GM18498 (cell line): Measurements from ENCODE around the gene WWOX.

Experiments
- ATAC-seq: cut with Tn5 transposase; IDR thresholded peaks from one replicate; pipeline ENCODE4 v1.9.1; 2021; ENCODE audit warnings: mild to moderate bottlenecking, moderate library complexity; ENCODE audit not compliant: unreplicated experiment

The WWOX gene

DNA sequence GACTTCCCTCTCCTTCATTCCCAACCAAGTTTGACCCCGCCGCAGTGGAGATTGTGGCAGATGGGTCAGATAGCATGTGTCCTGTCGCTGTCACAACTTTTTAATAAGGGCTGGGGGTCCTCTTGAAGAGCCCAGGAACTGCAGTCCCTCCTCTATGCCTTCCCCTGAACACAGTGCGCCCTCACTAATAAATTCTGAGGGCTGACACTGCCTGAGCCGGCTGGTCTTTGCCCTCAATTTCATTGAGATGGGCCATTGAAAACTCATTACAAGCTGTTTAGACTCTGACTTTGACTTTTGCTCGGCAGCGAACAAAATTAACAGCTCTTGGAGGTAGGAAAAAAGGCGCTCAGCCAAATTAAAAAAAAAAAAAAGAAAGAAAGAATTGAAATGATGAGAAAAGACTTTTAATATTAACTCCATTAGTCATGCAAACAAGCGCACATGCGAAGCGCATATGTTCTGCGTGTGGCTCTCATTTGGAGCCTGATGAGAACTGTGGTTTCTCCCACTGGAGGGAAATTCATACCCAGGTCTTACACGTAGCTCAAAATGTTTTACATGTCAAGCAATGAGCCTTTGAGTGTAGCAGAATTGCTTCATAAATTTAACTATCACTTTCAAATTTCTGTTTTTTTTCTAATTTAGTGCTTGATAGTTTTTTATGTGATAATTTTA lies 704.7 kb downstream of the WWOX start:
- no peak for ATAC-seq

DNA sequence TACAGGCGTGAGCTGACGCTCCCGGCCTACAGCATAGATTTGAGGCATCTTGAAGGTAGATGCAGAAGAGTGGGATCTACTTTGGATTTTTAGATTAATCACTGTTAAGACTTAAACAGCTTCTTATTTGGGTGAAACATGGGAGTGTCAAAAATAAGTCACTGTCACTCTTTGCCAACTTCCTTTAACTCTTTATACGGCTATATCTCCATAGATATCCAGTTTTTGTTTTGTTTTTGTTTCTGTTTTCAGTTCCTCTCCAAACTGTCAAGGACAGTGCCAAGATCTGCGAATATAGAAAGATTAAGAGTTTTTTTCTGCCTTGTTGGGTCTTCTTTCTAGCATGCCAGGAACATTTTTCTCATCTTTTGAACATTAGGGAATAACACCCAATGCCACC lies 706.1 kb downstream of the WWOX start:
- ATAC-seq, result no peak

DNA sequence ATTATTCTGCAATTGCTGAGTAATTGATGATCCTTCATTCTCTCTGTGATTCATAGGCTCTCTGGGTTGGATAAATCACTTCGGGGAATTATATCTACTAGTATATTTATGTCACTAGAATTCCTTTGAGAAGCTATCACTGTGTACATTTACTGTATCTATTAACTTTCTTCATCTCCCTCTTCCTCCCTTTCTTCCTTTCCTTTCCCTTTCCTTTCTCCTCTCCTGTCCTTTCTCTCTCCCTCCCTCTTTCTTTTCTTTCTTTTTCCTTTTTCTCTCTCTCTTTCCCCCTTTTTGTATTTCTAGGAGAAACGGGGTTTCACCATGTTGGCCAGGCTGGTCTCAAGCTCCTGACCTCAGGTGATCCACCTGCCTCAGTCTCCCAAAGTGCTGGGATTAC lies 711.8 kb downstream of the WWOX start:
- ATAC-seq, result no peak

DNA sequence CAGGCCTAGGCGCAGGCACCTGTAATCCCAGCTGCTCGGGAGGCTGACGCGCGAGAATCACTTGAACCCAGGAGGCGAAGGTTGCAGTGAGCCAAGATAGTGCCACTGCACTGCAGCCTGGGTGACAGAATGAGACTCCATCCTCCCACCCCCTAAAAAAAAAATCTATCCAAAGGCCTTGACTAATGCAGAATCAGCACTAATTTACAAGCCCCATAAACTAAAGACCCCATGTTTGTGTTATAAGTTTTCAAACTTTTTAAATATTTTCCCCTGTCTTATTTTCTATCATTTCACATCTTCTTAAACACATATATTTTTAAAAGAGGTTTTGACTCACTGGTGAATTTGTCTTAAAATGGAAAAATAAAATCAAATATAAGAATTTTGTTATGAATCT lies 713.1 kb downstream of the WWOX start:
- no peak for ATAC-seq

DNA sequence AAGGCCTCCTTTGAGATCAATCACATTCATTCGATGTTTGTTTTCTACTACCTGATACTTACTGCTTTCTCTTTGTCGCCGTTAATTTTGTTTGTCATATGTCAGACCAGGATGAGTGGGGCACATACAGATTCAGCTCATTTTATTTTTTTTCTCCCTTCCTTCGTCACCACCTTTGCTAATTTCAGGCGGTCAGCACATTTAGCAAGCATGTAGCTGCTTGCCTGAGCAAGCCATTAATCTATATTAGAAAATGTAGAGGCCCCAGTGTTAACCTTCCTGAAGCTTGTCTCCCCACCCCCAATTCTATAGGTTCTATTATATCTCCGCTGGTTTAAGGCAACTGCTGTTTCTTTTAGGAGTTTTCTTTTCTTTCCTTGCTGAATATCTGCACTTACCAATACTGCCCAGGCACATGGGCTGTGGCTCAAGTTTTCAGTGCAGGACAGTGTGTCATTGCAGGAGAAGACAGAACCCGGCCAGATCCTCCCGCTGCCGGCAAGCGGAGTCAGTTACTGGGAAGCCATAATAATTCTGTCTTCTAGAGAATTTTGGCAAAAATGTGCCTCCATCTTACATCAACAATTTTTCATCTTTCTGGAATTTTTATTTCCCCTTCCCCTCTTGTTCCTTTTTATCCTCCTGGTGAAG lies 714.3 kb downstream of the WWOX start:
- ATAC-seq, result no peak

DNA sequence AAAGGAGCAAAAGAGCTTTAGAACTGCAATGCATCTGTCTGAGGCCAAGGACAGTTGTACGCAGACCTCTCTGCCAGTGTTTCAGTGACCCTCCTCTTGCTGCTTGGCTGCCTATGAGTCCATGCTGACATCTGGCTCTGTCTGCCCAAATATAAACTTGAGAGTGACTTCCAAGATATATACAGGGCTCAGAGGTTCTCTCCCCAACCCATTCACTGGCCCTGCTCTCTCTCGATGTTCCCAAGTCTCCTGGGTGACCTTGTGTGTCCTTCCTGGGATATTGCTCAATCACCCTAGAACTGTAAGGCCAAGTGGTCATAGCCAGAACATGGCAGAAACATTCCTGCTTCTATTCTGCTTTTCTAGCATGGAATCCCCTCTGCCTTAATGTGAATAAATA lies 716.3 kb downstream of the WWOX start:
- ATAC-seq, result no peak

DNA sequence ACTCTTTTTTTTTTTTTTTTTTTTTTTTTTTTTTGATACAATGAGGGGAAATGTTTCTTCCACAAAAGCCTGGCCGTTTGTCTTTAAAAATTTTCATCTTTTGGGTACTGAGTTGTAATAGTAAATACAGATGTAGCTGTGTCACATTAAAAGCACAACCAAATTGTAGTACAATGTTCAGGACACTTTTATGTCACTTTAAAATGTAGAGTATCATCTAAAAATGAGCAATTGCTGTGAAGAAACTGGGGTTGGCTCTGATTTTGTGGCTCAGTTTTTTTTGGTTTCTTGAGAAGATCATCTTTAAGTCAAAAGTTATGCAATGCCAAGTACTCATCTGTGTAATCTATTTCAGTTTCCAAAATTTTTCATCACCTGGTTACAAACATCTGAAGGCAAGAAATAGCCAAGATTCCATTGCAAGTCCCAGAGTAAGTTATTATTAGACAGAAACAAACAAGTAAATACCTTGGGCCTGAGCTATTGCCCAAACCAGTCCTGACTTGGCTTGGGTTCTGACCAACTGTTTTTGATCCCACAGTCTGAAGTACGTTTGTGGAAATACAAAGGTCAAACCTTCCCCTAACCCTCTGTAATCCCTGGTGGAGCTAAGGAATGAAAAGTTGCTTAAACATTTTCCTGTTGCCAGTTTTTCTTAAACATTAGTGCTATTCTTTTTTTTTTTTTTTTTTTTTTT lies 717.2 kb downstream of the WWOX start:
- ATAC-seq, result no peak

DNA sequence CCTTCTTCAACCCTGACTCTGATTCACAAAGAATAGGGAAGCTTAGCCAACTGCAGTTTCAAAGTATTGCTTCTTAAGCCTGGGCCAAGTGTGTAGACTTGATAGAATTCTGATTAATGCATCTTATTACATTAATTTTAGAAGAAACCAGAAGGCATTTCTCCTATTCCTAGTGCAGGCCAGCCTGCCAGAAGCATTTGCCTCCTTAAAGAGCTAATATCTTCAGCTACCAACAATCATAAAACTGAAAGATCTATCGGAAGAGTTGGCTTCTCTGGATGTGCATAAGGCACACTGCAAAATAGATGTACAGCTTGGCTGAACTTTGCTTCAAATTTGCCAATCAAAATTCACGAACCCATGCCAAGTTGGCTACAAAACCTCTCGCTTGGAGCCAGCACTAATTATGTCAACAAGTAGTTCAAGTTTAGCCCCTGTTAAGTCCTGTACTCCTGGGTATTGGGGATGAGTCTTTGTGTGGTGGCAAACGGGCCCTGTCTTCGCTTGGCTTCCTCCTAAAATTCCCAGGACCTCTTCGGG lies 717.8 kb downstream of the WWOX start:
- ATAC-seq, result no peak

DNA sequence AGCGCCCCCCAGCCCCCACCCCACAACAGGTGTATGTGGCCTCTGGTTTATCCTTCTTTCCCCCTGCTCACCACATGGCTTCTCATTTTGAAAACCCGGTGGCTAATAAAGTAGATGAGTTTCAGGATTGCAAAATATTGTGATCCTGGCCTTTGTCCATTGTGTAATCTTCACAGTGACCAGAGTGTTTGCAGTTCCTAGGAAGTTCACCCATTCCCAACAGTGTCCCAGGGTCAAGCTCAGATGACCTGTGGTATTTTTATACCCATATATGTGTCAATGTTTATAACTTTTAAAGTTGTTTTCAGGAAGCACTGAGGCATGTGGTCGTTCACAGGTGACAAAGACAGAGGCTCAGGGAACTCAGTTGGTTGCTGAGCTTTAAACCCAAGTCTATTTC lies 721.9 kb downstream of the WWOX start:
- ATAC-seq, result no peak

DNA sequence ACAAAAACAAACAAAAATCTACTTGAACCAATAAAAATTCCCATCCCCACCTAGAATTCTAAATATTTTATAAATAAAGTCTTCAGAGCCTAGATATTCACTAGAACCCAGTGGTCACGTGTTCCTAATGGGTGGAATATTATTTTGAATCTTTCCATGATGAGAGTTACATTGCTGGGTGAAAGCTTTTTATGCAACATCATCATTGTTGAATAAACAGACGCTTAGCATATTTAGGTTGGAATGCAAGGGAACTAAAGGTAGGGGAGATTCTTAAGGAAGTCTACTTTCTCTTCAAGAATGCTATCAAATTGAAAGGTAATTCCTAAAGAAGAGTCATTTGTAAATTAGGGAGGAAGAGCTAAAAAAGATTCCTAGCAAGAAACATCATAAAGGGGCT lies 723.1 kb downstream of the WWOX start:
- ATAC-seq, result no peak

DNA sequence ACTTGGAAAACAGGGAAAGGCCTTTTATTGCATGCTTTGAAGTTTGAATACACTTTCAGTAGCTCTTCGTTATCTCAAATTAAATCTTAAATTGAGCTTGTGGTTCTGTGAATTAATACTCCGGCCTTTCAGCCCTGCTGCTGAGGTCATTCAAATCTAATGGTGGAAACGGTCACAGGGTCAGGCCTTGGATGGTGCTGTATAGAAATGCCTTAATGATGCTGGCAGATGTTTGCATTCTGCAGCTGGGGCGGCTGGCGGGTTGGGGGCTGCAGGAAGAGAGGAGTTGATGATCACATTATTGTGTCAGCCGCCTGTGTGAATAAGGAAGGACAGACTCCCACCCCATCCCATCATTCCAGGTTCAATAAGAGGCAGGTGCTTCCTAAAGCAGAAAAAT lies 723.6 kb downstream of the WWOX start:
- ATAC-seq, result no peak

DNA sequence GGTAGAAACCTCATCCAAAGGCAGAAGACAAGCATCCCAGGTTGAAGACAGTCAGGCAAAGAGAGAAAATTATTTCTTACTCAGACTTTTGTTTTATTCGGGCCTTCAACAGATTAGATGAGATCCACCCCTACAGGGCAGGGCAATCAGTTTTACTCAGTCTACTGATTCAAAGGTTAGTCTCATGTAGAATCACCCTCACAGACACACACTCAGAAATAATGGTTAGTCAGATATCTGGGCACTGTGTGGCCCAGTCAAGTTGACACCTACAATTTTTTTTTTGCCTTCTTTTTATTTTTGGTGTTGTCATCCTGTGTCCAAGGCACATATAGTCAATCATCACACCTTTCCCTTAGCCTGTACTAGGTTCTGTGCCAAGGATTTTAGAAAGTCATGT lies 729.8 kb downstream of the WWOX start:
- ATAC-seq, result no peak

DNA sequence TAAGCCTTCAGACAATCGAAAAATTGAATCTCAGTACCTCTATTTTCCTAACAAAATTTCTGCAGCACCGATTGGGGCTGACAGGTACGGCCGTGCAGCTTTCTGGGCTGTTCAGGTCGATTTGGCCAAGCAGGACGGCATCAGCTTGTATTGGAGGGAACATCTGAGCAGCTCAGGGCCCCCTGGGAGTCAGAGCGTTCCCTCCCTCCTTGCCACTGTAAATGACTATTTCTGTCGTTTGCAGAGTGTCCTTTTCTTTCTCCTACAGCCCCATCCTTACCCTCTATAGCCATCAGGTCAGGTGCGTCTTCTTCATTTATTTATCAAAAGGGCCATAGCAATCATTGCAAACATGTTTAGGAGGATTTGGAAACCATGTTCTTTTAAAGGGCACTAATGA lies 731.1 kb downstream of the WWOX start:
- no peak for ATAC-seq

DNA sequence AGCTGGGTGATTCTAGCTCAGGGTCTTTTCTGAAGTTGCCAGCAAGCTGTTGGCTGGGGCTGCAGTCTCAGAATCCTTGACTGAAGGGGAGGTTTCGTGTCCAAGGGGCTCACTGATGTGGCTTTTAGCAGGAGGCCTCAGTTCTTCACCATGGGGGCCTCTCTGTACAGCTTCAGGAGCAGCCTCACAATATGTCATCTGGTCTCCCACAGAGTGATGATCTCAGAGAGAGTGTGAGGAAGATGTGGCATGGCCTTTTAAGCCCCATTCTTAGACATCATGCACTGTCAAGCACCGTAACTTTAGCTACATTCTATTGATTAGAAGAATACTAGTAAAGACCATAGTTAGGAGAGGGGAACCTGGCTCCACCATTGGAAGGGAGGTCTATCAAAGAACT lies 732.6 kb downstream of the WWOX start:
- ATAC-seq, result no peak

DNA sequence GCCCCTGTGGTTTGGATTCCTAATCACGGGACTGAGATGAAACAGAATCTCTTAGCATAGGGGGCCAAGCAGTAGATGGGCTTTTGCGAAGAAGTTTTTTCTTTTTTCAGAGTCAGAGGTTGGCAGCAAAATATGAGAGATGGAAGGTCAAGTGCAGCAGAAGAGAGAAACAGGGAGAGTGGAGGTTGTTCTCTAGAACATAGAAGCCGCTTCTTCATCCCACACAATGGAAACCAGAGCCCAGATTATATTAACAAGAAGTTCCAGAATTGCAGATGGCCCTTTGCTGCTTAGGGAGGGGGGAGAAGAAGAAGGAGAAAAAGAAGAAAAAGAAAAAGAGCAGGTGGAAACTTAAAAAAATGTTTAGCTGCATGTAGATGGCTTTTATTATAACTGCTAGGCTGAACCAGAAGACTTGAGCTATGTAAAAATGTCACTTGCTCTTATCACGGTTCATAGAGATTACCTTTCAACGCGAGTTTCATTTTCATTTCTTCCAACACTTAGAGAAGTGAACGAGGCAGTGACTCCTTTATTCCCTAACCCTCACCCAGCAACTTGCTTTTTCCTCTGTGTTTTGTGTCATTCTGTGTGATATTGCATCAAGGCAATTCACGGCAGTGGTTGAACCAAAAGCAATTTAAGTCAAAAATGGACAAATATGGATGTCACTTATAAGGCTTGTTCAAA lies 737.5 kb downstream of the WWOX start:
- no peak for ATAC-seq

DNA sequence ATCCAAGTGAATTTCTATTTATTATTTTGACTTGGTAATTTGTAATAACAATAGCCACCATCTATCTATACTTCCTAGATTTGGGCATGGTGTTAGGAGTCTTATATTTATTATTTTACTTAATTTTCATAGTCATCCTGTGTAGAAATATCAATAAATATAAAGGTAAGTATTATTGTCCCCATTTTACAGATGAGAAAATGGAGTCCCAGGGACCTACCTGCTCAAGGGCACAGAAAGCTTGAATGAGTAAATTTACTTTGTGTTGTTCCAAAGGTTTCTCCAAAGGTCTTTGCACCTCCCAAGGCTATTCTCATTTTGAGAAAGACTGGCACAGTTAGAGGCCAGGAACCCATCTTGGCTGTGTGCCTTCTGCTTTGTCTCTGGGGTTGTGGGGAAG lies 738.3 kb downstream of the WWOX start:
- no peak for ATAC-seq

DNA sequence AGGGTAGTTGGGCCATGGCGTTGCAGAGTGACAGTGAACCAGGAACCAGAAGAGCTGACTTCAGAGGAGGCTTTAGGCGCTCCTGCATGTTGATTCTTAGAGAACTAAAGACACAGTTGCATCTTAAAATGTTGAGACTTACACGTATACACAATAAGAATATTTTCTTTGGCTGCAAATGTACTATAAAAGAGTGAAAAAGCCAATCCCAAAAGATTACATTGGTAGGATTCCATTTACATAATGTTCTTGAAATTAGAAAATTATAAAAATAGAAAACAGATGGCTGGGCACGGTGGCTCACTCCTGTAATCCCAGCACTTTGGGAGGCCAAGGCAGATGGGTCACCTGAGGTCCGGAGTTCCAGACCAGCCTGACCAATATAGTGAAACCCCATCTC lies 738.8 kb downstream of the WWOX start:
- no peak for ATAC-seq

DNA sequence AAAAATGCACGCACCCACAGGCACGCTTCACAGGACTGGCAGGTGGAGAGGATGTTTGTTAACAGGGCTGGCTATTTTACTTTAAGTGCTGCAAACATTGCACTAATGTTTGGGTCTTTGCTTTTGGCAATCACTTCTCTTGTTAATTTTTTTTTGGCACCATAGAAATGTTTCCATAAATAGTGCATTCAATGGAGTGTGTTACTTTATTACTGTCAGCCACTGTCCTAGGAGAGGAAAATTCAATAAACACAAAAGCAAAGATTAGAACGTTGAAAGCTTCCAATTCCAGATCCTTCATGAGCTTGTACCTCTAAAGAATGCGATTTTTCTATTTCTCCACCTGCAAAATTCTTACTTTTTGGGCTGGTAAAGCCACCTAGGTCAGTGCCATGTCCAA lies 743.5 kb downstream of the WWOX start:
- ATAC-seq, result no peak

DNA sequence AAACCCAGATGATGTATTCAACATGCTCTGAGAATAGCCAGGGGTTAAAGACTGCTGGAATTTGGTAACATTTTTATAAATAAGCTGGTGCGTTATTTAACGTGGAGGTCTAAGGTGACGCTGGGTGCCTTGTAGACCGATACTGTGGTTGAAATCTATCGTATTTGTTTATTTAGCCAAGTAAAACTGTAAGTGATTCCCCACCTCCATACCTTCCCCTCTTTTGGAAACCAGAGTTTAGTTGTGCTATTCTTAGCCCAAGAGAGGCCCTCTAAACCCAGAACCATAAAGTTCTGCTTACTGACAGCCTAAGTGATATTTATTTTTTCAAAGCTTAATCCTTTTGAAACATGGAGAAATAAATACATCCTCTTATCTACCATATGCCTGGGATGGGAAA lies 744.5 kb downstream of the WWOX start:
- ATAC-seq, result no peak

DNA sequence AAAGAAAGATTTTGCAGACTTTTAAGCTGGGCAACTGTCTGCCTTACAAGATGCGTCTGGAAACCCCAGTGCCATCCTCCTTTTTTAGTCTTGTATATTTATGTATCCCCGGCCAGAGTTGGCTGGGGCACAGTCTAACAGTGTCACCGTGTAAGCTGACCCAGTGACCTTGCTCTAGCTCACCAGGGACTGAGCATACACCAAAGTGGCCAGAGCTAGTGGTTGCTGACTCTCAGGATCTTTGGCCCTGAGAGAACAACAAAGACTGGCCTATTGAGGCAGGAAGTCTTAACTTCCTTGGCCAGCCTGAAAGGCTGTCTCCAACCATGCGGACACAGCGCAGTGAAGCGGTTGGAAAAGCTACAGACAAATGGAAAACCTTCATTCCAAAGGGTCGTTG lies 745.2 kb downstream of the WWOX start:
- no peak for ATAC-seq

DNA sequence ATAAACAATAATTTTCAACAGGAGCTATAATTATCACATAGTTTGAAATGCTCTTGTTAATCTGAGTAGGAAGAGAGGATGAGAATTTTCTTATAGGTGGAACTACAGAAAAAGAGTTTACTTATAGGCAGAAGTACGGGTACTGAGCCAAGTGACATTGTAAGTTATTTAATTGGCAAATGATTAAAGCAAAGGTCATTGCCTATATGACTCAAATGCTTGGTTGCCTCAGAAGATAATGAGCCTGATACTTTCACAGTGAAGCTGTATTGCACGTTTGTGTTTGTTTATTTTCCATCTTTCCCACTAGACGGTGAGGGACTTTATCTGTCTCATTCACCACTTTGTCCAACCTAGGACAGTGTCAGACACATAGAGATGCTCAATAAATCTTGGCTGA lies 751.8 kb downstream of the WWOX start:
- no peak for ATAC-seq
